Femur (tissue), 1 donor: ENCODE measurements around the gene HVCN1.

Source experiments
- DNase-seq: peaks from one replicate; pipeline ENCODE4 v3.0.0-alpha.2; 2017

HVCN1 gene

DNA sequence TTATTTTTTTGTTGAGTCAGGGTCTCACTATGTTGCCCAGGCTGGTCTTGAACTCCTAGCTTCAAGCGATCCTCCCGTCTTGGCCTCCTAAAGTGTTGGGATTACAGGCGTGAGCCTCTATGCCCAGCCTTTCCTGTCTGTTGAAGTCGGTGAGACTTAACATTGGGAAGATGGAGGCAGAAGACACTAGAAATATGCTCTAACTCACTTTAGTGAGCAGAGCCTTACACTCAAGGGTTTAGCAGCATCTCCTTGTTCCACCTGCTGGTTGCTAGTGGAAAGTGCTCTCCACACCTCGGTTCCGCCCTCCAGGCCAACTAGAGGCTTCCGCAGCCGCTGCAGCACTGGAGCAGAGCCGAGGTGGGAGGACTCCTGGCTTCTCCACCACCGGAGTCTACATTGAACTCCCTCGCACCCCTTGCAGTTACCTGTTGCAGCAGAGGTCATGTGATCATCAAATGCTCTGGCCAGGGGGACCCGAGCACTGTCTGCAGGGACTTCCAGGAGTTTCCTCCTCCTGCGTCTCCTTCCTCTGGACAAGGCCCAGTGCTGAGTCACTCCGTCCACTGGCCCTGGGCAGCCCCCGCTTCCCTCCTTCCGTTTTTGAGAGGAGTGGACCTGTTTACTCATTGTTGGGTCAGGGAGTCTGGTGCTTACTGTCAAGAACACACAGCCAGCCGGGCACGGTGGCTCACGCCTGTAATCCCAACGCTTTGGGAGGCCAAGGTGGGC, 9.4 kb upstream of the HVCN1 start:
- DNase-seq: peak; percentile 88

DNA sequence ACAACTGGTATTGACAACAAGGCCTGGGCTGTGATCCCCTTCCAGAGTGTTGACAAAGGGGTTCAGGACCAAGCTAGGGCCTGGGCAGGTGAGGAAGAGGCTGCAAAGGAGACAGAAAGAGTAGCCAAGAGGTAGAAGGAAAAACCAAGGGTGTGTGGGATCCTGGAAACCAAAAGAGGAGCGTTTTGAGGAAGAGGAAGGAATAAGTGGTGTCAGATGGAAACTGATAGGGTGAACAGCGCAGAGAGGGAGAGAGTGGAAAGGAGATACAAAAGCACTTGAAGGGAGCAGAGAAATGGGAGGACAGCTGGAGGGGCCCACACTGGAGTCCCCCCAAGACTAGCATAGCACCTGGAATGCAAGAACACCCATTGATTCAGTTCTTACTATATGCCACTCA, 8.3 kb upstream of the HVCN1 start:
- DNase-seq: no peak

DNA sequence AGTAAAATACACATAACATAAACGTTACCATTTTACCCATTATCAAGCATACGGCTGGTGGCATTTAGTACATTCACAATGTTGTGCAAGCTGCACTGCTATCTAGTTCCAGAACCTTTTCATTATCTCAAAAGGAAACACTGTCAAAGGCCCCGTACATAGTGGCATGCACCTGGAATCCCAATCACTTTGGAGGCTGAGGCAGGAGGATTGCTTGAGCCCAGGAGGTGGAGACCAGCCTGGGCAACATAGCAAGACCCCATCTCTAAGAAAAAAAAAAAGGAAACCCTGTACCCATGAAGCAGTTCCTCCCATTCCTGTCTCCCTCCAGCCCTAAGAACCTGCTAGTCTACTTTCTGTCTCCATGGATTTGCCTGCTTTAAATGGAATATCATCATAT, 7.4 kb upstream of the HVCN1 start:
- DNase-seq: no peak

- DNase-seq: peak; percentile 64
These were observed 5.5 kb upstream of the HVCN1 start for GRCh38 chr12:110694330-110694901.

DNA sequence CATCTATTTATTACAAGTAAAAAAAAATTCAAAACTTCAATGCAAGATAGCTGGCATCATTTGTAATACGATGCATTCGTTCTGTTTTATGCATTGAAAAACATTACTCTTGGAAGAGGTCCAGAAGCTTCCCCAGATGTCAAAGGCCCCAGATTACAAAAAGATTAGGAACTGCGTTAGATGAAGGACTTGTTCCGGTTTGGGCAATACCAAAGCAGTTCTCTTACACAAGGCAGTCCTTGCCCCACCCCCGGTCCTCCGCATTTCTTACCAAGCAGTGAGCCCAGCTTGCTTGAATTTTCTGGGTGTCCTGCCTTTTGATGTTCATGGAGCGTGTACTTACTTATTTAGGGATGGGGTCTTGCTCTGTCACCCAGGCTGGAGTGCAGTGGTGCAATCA, 4.8 kb upstream of the HVCN1 start:
- DNase-seq: peak; percentile 47

DNA sequence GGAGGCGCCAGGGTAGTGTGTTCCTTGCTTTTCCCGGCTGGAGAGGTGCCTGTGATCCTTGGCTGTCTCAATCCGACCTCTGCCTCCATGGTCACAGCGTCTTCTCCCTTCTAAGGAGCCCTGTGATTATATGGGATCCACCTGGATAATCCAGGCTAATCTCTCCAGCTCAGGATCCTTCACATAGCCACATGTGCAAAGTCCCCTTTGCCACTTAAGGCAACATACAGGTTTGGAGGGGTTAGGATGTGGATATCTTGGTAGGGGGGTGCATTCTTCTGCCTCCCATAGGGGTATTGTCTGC, 1.2 kb upstream of the HVCN1 start:
- DNase-seq: no peak

- peak; percentile 73 for DNase-seq
These were observed 589 bp upstream of the HVCN1 start for GRCh38 chr12:110689281-110690126.

GRCh38 chr12:110687396-110688169, 1.3 kb downstream of the HVCN1 start:
- DNase-seq: no peak

GRCh38 chr12:110686294-110686903, 2.5 kb downstream of the HVCN1 start:
- no peak for DNase-seq

DNA sequence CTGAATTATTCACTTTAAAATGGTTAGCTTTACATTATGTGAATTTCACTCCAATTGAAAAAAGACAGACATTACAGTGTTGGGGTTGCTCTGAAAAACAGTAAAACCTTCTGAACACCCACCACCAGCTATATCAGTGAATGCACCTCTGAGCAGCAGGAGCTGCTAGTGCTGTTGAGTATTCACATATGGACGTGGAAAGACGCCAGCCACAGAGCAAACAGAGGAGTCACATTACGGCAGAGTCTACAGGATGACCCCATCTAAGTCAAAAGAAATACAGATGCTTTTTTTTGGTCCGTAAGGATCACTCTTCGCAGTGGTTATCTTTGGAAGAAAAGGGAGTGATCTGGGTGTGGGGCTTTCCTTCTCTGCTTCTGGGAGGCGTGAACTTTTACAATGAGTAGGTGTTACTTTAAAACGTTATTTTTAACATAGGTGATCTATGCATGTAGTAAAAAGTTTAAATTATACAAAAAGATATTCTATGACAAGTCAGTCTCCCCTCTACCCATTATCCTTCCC, 4.5 kb downstream of the HVCN1 start:
- no peak for DNase-seq

GRCh38 chr12:110683888-110684287, 5.0 kb downstream of the HVCN1 start:
- no peak for DNase-seq

GRCh38 chr12:110680032-110680431, 8.9 kb downstream of the HVCN1 start:
- no peak for DNase-seq

GRCh38 chr12:110679201-110679600, 9.7 kb downstream of the HVCN1 start:
- no peak for DNase-seq

GRCh38 chr12:110677982-110678381, 10.9 kb downstream of the HVCN1 start:
- DNase-seq: no peak

DNA sequence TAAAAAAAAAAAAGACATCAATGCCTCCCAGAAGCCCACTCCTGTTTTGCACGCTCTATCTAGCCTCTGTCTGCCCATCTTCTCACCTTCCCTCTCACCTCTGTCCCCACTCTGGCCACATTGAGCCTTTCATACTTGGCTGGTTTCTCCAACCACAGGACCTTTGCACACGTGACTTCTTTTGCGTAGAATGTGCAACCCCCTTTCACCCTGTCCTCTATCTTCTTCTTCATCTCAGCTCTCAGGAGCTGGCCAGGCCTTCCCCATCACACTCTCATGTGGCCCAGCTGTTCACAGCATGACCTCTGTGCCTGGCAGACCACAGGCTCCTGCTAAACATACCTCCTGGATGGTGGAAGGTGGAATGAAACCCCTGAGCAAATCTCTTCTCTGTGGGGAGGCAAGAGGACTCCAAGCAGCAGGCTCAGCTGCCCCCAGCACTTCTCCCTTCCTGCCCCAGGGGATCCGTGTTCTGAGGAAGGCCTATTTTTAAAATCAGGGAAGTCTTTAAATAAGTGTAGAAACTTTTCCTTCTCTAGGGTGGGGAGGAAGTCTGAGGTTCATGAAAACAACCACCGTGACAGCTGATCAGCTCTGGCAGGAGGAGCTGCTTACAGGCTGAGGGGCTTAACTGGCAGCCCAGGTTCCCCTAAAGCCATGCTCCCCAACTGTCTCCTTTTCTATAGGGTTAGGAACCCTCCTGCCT, 11.6 kb downstream of the HVCN1 start:
- DNase-seq: peak; percentile 43

DNA sequence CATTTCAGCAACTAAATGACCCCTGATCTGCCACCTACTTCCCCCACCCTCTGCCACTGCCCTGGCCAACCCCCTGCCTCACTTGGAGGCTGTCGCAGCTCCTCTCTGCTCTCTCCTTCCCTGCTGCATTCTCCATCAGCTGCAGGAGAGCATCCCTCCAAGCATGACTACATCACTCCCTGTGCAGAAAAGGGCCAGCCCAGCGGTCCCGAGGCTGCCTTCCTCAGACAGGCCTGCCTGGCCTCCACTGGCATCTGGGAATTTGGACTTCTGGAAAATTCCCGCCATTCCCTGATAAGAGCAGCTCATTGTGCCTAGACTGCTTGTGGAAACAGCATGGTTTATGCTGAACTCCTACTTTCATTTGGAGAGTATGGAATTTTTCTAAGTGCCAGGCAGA, 12.7 kb downstream of the HVCN1 start:
- no peak for DNase-seq

GRCh38 chr12:110670161-110670701, 18.7 kb downstream of the HVCN1 start:
- no peak for DNase-seq

DNA sequence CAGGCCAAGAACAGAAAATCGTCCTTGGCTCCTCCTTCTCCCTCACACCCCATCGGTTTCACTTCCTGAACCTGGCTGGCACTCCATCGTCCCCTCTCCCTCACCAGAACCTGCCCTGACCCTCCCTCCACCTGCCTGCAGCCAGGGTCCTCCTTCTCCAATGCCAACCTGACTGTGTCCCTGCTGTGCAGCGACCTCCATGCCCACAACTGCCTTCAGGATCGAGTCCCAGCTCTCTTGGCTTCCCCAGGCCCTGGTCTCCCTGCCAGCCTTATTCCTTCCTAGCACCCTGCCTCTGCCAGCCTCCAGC, 19.8 kb downstream of the HVCN1 start:
- no peak for DNase-seq

- DNase-seq: no peak
These were observed 20.3 kb downstream of the HVCN1 start for GRCh38 chr12:110668480-110669192.

GRCh38 chr12:110667671-110668070, 21.2 kb downstream of the HVCN1 start:
- no peak for DNase-seq

GRCh38 chr12:110666892-110667291, 22.0 kb downstream of the HVCN1 start:
- no peak for DNase-seq
